ENCODE results near the gene HOGA1.
"Not testable (repeated sequence)": the region's sequence is repeated elsewhere in the genome, so short reads cannot be mapped to it uniquely, and the experiment has no call there.

The HOGA1 gene

DNA sequence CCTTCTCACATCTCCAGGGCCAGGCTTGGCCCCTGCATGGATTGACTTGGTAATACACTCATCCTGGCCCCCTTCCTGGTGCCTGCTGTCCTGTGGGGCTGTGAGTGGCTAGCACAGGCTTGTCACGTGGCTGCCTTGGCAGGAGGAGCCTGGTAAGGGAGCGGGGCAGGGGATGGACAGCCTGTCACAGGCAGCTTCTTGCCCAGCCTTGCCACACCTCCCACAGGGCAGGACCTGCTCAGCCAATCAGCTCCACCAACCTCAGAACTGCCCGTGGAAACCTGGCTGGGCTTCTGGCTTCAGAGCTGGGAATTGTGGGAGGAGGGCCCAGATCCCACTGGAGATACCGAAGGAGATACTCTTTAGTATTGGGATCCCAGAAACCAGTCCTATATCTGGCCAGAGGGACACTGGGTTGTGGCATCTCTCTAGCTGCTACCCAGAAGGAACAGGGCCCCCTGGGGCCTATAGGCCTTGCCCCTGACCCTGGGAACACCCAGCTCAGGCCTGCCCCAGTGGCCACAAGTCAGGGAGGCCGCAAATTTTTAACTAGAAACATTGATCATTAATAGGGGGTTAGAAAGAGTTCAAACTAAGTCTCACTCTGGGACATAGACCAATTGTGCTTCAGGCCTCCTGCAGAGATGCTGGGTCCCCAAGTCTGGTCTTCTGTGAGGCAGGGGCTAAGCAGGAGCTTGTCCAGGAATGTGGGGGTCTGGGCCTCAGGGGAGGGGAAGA lies at the start of gene HOGA1:
TSS of gene HOGA1 (plus strand) at position 330 of the 738 bp plus-strand sequence. CDS start at position 645, 315 bp downstream.
- DNase-seq, result no peak

DNA sequence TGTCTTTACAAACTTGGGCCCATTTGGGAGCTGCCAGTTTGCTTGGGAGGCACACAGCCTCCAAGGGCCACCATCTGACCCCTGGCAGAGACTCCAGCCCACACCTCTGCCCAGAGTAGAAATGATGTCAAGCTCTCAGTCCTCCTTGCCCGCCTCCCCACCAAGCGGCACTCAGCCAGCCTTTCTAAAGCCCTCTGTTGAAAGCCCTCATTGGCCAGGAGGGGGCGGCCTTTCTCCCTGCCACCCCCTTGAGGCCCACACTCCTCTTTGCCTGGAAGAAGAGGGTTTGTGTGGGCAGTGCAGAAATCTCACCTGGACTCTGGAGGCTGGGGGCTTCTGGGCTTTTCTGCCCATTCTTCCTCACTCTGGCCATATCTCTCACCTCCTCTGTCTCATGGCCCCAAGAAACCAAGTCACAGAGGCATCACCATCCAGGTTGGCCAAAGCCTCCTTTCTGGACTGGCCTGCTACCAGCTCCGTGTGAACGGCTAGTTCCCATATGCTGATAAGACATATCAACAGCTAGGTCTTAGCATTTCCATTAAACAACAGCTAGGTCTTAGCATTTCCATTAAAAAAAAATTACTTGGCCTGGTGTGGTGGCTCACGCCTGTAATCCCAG lies 49.3 kb upstream of the HOGA1 start:
- no peak for DNase-seq

DNA sequence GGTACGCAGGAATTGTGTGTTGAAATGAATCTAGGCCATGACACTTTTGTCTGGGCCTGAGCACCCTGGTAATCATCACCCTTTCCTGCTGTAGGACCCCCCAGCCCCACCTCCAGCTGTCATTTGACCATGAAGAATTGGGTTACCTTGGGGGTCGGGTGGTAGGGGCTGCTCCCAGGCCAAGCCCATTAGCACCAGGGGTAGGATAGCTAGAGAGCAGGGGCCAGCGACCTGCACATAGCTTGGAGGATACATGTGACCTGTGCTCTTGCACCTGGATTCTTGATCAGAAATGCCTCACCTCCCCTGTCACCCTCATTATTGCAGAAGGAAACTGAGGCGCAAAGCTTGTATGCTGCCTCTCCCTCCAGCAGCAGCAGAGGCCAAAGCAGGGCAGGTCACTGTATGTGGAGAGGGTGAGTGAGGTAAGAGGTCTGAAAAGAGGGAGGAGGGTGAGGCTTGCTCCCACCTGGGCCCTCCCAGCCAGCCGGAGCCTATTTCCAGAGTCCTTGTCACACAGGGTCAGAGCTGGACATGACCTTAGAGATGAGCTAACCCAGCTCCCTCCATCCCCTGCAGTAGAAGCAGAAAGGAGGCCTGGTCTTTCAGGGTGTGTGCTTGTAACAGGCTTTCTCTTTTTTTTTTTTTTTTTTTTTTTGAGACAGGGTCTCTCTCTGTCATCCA lies 46.9 kb upstream of the HOGA1 start:
- no peak for DNase-seq

DNA sequence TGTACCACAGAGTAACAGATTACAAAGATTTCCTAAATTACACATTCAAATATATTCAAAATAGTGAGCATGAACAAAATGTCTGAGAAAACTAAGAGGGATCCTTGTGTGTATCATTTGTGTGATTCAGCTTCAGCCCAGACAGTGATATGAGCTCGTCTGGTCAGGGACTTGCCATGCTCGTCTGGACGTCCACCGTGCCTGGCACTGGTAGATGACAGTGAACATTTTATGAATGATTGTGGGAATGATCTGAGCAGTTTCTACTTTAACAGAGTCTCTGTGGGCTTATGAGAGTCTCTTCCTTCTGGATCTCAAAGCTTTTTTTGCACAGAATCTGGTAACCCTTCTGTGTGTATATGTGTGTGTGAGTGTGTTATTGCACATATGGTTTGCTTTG lies 45.8 kb upstream of the HOGA1 start:
- no peak for DNase-seq

DNA sequence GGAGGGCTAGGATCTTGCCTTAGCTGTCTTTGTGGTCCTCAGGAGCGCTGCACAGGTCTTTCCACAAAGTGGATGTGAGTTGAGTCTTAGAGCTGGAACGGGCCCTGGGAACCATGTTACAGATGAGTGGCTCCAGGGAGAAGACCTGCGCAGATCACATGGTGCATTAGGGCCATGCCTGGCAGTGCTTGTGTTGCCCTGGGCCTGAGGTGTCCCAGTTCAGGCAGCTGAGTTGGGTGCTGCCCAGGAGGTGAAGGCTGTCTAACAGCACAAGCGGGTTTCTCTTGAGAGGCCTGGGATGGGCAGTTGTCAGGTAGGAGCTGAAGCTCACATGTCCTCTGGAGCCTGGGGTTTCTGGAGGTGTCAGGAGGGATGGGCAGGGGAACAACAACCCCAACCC lies 45.4 kb upstream of the HOGA1 start:
- DNase-seq, result no peak

DNA sequence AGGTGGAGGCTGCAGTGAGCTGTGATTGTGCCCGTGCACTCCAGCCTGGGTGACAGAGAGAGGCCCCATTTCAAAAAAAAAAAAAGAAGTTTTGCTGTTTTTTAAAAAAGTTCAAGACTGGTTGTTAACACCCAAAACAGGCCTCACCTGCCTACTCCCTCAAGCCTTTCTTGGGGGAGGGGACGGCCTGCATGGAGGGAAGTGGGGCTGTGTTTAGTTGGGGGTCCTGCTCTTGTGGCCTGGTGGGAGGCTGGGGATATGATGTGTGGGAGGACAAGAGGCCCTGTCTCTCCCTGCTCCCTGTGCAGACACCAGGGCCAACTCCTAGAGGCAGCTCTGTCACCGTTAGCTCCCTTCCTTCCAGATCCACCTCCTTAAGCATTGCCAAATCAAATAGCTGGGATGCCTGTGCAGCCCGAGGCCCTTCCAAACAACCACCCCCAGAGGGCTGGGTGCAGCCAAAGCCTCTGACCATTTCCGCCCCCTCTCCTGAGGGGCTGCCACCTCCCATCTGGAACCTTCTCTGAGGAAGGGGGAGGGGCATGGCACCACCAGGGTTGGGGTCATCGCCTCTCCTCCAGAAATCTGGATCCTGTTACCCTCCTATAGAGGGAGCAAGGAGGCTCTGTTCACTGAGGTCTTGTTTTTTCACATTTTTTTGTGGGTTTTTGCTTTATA lies 44.5 kb upstream of the HOGA1 start:
- DNase-seq, result no peak

DNA sequence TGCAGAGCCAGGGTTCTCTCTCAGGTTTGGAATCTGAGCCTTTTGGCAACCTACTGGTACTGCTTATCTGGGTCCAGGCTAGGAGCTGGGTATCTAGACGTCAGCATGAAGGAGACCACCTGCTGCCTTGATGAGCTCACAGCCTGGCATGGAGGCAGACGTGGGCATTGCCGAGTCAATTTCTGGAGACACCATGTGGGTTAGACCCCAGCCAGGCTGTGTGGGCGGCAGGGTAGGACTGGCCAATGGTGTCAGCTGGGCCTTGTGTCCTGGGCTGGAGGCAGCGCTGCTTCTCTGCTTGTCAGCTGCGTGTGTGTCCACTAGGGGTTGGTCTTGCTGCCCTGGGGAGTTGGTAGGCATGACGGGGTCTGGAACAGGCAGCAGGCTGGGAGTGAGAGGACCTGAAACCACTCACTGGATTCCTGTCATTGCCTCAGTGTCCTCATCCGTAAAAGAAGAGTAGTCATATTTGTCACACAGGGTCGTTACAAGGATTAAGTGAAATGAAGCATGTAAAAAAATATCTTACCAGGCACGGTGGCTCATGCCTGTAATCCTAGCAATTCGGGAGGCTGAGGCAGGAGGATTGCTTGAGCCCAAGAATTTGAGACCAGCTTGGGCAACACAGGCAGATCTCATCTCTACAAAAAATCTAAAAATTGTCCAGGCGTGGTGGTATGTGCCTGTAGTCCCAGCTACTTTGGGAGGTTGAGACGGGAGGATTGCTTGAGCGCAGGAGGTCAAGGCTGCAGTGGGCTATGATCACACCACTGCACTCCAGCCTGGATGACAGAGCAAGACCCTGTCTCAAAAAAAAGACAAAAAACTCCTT lies 43.3 kb upstream of the HOGA1 start:
- no peak for DNase-seq

DNA sequence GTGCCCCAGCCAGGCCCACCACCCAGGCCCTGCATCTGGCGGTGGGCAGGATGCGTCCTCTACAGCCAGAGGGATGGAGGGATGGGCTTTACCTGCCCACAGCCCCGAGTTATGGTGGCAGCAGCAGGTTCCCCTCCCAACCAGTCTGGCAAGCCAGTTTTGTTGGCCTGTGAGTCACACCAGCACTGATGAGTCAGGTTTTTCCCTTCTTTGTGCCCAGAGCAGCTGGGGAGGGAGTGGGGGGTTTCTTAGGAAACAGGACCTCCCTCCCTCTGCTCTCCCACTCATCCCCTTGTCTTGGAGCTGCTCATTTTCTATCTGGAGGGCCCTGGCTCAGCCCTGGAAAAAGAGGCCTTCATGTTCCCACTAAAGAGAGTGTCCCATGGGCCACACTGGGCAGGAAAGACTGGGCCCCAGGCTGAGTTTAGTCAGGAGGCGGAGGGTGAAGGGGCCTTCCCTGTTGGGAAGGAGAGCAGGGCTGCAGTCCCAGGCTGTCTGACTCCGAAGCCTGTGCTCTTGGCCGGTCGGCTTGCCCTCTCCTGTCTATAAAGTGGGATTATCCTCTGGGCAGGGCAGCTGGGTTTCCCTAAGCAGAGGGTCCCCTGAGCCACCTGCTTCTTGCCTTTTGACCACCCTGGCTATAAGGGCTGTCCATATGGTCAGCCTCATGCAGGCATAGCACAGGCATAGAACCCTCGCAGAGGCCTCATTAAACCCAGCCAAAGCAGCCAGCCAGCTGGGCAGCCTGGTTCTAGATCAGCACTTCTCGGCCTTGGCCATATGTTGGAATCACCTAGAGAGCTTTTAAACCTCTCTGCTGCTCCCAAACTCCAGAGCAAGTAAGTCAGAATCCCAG lies 41.8 kb upstream of the HOGA1 start:
- no peak for DNase-seq

DNA sequence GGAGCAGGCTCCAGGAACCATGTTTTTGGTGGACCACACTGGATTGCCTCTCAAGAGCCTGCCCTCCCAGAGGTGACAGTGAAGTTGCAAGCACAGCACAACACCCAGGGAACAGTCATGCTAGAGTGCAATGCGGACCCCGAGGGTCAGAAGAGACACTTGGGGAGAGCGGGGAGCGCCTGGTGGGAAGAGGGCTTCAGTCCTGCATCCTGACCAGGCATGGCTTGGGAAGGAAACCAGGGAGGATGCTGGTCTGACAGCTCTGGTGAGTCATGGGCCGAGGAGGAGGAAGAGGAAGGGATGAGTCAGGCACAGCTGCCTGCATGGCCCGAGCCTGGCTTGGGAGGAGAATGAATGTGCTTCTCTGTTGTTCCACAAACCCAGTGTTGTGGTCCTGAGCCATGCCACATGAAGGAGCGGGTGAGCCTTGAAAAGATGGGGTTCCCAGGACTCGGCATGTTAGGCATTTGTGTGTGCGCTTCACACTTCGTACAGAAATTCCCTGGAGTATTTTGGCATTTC lies 41.1 kb upstream of the HOGA1 start:
- no peak for DNase-seq

DNA sequence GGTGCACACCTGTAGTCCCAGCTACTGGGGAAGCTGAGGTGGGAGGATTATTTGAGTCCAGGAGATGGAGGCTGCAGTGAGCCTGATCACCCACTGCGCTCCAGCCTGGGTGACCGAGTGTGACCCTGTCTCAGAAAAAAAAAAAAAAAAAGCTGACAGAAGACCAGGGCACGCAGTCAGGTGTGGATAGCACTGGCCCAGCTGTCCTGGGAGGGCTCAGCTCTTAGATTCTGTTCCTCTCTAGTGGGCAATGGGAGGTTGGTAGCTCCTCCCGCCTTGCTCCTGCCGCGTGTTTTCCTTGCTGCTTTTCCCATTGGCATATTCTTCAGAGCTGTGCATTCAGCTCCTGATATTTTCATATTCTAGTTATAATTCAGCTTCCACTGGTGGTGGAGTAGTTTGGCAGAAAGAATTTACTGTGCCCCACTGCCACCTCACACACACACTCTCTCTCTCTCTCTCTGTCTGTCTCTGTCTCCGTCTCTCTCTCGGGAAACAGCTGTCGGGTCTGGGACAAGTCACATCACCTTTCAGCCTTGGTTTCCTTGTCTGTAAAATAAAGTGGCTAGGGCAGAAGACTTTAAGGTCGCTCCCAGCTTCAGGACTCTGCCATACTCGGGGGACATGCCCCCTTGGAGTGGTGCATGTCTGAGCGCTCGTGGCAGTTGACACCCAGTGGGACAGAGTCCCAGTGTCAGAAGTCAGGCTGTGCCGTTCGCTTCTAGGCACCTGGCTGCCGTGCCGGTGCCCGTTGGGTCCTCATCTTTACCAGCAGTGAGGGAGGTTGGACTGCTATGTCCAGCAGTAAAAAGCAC lies 37.5 kb upstream of the HOGA1 start:
- no peak for DNase-seq

DNA sequence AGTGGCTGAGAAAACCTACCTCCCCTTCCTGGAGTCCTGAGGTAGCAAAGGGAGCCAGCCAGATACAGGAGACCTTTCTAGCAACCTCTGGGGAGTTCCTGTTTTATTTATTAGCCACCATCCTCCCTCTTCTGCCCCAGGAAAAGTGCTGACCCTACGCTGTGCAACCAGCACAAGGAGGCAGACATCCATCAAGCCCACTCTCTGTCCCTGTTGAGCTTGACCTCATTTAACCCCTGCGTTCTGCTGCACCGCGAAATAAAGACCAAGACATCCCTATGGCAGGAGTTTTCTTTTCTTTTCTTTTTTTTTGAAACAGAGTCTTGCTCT lies 37.0 kb upstream of the HOGA1 start:
- no peak for DNase-seq

DNA sequence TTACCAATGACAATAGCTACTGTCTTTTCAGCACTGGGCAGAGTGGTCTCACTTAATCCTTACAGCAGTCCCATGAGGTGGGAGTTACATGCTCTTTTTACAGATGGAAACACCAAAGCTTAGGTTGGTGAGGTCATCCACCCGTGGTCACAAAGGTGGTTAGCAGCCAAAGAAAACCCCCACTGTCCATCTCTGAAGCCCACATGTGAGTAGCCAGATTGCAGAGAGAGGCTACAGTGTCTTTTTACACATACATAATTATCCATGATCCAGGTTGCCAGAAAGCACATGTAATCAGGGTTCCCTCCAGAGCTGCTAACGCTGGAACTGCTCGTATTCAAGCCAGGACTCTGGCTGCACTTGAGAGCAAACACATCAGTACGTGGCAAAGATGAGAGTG lies 36.2 kb upstream of the HOGA1 start:
- DNase-seq, result no peak

DNA sequence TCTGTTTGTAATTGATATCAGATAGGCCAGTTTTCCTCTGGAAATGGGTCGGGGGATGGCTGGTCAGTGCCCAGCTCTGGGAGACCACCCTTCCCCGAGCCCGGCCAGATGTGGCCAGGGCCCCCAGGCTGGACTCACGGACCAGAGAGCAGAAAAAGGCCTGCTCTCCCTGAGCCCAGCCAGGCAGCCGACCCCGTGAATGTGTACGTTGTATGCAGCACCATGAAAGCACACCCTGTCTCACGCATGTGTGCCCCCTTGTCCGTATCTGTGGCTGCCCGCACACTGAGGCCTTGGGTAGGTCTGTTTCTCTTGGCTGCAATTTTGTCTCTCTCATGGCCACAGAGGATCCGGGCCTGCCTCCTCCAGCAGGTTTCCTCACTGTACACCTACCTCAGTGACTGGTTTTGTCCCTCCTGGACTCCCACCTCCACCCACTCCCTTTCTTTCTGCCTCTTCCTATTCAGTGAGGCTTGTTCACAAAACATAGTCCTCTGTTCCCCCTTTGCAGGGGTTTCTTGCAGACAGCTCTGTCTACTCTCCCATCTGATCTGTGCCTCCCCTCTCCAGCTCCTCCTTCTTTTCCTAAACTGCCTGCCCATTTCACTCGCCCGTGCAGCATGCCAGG lies 35.2 kb upstream of the HOGA1 start:
- no peak for DNase-seq

DNA sequence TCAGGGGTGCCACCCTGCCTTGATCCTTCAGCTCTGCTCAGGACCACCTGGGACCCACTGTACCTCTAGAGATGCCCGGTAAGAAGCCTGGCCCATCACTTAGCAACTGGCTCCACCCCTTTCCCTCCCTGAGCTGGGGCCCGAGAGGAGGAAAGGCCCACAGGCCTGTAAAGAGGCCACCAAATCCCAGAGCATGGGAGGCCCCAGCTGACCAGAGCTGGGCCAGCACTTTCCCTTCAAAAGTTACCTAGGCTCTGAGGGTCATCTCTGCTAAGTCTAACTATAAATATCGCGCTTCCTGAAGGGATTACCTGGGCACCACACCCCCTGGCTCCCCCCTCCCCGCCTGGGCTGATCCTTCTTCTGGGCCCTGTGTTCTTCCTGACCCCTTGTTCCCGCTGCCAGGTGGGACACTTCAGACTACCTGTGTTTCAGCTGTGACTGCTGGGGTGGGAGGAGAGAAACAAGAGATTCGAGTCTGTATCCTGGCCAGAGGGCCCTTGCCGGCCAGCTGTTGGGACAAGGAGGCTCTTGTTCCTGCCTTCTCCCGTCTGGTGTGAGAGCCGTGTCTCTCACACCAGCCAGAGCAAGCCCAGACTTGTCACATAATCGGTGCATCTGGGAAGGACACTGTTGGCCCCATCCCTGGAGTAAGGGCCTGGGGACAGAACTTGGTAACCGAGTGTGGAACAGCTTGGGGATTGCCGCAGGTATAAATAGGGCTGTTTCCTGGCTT lies 34.4 kb upstream of the HOGA1 start:
- no peak for DNase-seq

DNA sequence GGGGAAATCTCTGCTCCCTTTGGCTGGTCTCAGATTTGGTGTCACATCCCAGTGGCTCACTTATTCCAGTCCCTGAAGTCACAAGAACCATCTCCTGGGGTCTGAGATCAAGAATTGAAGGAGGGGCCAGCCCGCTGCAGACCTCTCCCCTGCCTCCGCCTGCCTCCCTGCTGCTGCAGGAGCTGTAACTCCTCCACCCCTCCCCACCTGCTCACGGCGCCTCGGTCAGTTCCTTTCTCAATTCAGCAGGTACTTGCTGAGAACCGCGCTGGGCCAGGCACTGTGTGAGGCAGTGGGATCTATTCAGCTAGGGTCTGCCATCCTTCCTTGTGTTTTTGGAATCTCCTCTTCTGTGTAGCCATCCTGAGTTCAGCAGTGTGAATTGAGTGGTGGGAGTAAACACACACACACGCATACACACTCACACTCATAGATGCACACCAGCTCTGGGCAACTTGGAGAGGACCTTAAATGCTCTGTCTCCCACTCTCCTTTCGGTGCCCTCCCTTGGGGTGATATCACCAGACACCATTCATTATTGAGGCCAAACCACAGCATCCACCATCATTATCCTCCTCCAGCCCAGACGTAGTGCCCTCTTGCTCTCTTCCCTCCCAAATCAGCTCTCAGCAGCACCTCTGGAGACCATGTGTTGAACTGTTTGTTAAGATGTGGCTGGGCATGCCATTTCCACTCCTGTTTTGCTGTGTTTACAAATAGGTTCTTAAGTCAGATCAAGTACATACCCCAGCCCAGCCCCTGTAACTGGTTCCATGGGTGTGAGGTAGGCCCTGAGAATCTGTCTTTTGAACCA lies 33.6 kb upstream of the HOGA1 start:
- no peak for DNase-seq

DNA sequence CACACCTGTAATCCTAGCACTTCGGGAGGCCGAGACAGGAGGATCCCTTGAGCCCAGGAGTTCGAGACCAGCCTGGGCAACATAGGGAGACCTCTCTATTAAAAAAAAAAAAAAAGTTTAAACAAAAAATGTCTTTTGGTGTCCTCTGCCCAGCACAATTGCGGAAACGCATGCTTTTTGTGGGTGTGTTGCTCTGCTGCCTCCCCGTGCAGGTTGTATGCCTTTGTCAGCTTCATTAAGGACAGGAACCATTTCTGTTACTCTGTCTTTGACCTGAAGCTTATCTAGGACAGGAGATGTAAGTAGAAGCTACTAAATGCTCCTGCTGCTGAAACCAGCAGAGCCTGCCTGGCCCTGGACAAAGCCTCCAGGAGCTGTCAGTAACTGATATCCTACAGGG lies 32.9 kb upstream of the HOGA1 start:
- no peak for DNase-seq

DNA sequence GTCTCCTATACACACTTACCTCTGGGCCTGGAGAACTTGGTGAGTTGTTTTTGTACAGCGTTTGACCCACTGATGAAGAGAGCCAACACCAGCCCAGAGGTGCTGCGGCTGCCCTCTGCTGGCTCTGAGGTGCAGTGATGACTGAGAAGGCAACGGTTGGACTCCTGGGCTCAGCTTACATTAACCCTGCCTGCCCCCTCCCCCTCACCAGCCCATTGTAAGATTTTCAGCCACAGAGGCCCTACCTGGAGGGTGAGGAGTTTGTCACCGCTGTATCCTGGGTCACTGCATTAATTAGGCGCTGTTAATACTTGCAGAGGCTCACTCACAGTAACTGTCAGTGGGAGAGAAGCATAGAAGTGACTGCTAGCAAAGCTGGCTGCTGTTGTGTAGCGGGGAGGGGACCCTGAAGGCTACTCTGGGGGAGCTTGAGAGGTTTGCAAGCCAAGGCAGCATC lies 30.6 kb upstream of the HOGA1 start:
- peak; percentile 27 for DNase-seq

DNA sequence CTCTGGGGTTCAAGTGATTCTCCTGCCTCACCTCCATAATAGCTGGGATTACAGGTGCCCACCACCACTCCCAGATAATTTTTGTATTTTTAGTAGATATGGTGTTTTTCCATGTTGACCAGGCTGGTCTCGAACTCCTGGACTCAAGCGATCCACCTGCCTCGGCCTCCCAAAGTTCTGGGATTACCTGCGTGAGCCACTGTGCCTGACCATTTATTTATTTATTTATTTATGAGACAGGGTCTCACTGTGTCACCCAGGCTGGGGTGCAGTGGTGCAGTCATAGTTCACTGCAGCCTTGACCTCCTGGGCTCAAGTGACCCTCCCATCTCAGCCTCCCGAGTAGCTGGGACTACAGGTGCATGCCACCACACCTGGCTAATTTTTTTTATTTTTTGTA lies 29.9 kb upstream of the HOGA1 start:
- DNase-seq, result not testable (repeated sequence)

All from NCI-H1105 (cell line).